Neural progenitor cell (in vitro differentiated cells): ENCODE results near the gene PCDHGB1. TPM values are rescaled to one million over a fixed set of nuclear protein-coding genes. Genes with fewer than 3 reads are reported as not detected.
A peak's percentile ranks its signal among the peaks of the same experiment; 100 is the strongest.

Experiments
- DNase-seq: peaks from one replicate; pipeline ENCODE4 v3.0.0-alpha.2; 2016; ENCODE audit warnings: low spot score
- H2AFZ ChIP-seq: fragments of 200-600 bp; sonication (generic); replicated peaks from 2 replicates; pipeline ENCODE4 v1.6.1; 2016; ENCODE audit warnings: antibody characterized with exemption
- H3F3A ChIP-seq: fragments of 200-600 bp; sonication (generic); 2 replicates; pipeline ENCODE4 v1.6.1; 2016; ENCODE audit warnings: antibody characterized with exemption, low read depth
- H3K27ac ChIP-seq: fragments of 200-600 bp; sonication (generic); 2 replicates; pipeline ENCODE4 v1.5.1; 2016; ENCODE audit warnings: mild to moderate bottlenecking
- H3K27me3 ChIP-seq: fragments of 200-600 bp; sonication (generic); 2 replicates; pipeline ENCODE4 v1.6.1; 2016; ENCODE audit warnings: mild to moderate bottlenecking, moderate library complexity
- H3K36me3 ChIP-seq: fragments of 200-600 bp; sonication (generic); 2 replicates; pipeline ENCODE4 v1.5.1; 2016
- H3K4me1 ChIP-seq: fragments of 200-600 bp; sonication (generic); 2 replicates; pipeline ENCODE4 v1.6.1; 2016; ENCODE audit warnings: mixed run types
- H3K4me2 ChIP-seq: fragments of 200-600 bp; sonication (generic); 2 replicates; pipeline ENCODE4 v1.6.1; 2016
- H3K4me3 ChIP-seq: fragments of 200-600 bp; sonication (generic); 2 replicates; pipeline ENCODE4 v1.5.1; 2016
- H3K79me2 ChIP-seq: fragments of 200-600 bp; sonication (generic); 2 replicates; pipeline ENCODE4 v1.6.1; 2016; ENCODE audit warnings: low read depth
- H3K9ac ChIP-seq: fragments of 200-600 bp; sonication (generic); 2 replicates; pipeline ENCODE4 v1.6.1; 2016
- H3K9me3 ChIP-seq: fragments of 200-600 bp; sonication (generic); 2 replicates; pipeline ENCODE4 v1.5.1; 2016; ENCODE audit warnings: low read depth
- H4K20me1 ChIP-seq: fragments of 200-600 bp; sonication (generic); 2 replicates; pipeline ENCODE4 v1.6.1; 2016; ENCODE audit warnings: low read depth
- H3K27ac Mint-ChIP-seq: 3 replicates; pipeline ENCODE4 v1.8.0; 2021; ENCODE audit warnings: mixed read lengths
- H3K27me3 Mint-ChIP-seq: 2 replicates; pipeline ENCODE4 v1.8.0; 2022; ENCODE audit warnings: low read depth, mild to moderate bottlenecking, inconsistent platforms, moderate library complexity, mixed read lengths; ENCODE audit not compliant: insufficient read depth
- H3K36me3 Mint-ChIP-seq: 3 replicates; pipeline ENCODE4 v1.8.0; 2021; ENCODE audit warnings: mixed read lengths
- H3K4me1 Mint-ChIP-seq: 3 replicates; pipeline ENCODE4 v1.8.0; 2021; ENCODE audit warnings: mixed read lengths
- H3K4me3 Mint-ChIP-seq: 3 replicates; pipeline ENCODE4 v1.8.0; 2021; ENCODE audit warnings: mild to moderate bottlenecking, moderate library complexity, mixed read lengths
- H3K9me3 Mint-ChIP-seq: 3 replicates; pipeline ENCODE4 v1.8.0; 2020; ENCODE audit warnings: mixed read lengths
- EZH2 ChIP-seq: fragments of 200-600 bp; sonication (generic); IDR thresholded peaks from 2 replicates; pipeline ENCODE4 v1.6.1; 2017; ENCODE audit warnings: antibody characterized with exemption, mild to moderate bottlenecking, moderate library complexity
- EZH2phosphoT487 ChIP-seq: fragments of 200-600 bp; sonication (generic); IDR thresholded peaks from 2 replicates; pipeline ENCODE4 v1.6.1; 2017; ENCODE audit warnings: antibody characterized with exemption
- total RNA-seq: library from RNA; depleted of rRNA; stranded (reverse); fragments of >200 nt; gene quantifications from 2 replicates; pipeline ENCODE4 v1.2.3, GENCODE V29; 2015; ENCODE audit warnings: low replicate concordance
- TF ChIP-seq, protein P1 (sequence below): fragments of 200-600 bp; sonication (generic); IDR thresholded peaks from 2 replicates; pipeline ENCODE4 v1.5.1; 2017; ENCODE audit warnings: antibody characterized with exemption, mild to moderate bottlenecking

PCDHGB1 gene
- total RNA-seq, 1 donor from 2014 or later, result 3.6 TPM

GRCh38 chr5:141342773-141343172 lies 7.1 kb upstream of the PCDHGB1 start:
- peaks cover 9% of the 10 kb centered on the region for H3K27me3 Mint-ChIP-seq
- DNase-seq, result no peak
- peaks cover 60% of the 10 kb centered on the region for H3K9me3 Mint-ChIP-seq
- Histone ChIP-seq H3K4me1 (no peaks in the 10 kb centered on the region), H3K27me3 (no peaks in the 10 kb centered on the region), H3F3A (no peaks in the 10 kb centered on the region), H3K4me2 (no peak overlapping the region), H3K79me2 (no peaks in the 10 kb centered on the region), H3K9ac (no peak overlapping the region), H3K9me3 (peaks cover 18% of the 10 kb centered on the region), H3K4me3 (no peak overlapping the region), H4K20me1 (no peaks in the 10 kb centered on the region), H3K27ac (no peak overlapping the region), H2AFZ (no peak overlapping the region), H3K36me3 (no peaks in the 10 kb centered on the region)
- H3K27ac Mint-ChIP-seq, result no peak overlapping the region
- no peak overlapping the region for H3K4me3 Mint-ChIP-seq
- no peaks in the 10 kb centered on the region for H3K4me1 Mint-ChIP-seq
- TF ChIP-seq, protein P1, sequence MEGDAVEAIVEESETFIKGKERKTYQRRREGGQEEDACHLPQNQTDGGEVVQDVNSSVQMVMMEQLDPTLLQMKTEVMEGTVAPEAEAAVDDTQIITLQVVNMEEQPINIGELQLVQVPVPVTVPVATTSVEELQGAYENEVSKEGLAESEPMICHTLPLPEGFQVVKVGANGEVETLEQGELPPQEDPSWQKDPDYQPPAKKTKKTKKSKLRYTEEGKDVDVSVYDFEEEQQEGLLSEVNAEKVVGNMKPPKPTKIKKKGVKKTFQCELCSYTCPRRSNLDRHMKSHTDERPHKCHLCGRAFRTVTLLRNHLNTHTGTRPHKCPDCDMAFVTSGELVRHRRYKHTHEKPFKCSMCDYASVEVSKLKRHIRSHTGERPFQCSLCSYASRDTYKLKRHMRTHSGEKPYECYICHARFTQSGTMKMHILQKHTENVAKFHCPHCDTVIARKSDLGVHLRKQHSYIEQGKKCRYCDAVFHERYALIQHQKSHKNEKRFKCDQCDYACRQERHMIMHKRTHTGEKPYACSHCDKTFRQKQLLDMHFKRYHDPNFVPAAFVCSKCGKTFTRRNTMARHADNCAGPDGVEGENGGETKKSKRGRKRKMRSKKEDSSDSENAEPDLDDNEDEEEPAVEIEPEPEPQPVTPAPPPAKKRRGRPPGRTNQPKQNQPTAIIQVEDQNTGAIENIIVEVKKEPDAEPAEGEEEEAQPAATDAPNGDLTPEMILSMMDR, result no peak
- TF ChIP-seq EZH2phosphoT487 (no peak), EZH2 (no peak)
- H3K36me3 Mint-ChIP-seq, result peaks cover 6% of the 10 kb centered on the region

- peaks cover 55% of the 10 kb centered on the region for H3K9me3 Mint-ChIP-seq
- H3K4me3 ChIP-seq, result no peak within 1 kb of the TSS
- peaks cover 18% of the 10 kb centered on the region for H3K9me3 ChIP-seq
- no peak for DNase-seq
- no peaks in the 10 kb centered on the region for H3K27me3 ChIP-seq
- H3K4me2 ChIP-seq, result no peak within 1 kb of the TSS
- H2AFZ ChIP-seq, result peak within 1 kb of the TSS; percentile 42
- H3K4me1 Mint-ChIP-seq, result no peaks in the 10 kb centered on the region
- no peaks in the 10 kb centered on the region for H3K36me3 ChIP-seq
- H3K79me2 ChIP-seq, result no peaks in the 10 kb centered on the region
- peaks cover 9% of the 10 kb centered on the region for H3K27me3 Mint-ChIP-seq
- H3F3A ChIP-seq, result no peaks in the 10 kb centered on the region
- H3K4me1 ChIP-seq, result no peaks in the 10 kb centered on the region
- no peak within 1 kb of the TSS for H3K4me3 Mint-ChIP-seq
- H3K36me3 Mint-ChIP-seq, result peaks cover 6% of the 10 kb centered on the region
- H4K20me1 ChIP-seq, result no peaks in the 10 kb centered on the region
- TF ChIP-seq EZH2phosphoT487 (no peak), EZH2 (no peak)
- TF ChIP-seq, protein P1, result peak; percentile 45
- no peak within 1 kb of the TSS for H3K27ac Mint-ChIP-seq
- no peak within 1 kb of the TSS for H3K27ac ChIP-seq
- no peak within 1 kb of the TSS for H3K9ac ChIP-seq
Observed at GRCh38 chr5:141343242-141343952, 6.5 kb upstream of the PCDHGB1 start, which contains the start of gene PCDHGA3. Gene PCDHGA3 (plus strand): TSS chr5:141343829. CDS start chr5:141344034, 205 bp downstream.

GRCh38 chr5:141343953-141344463 lies 5.9 kb upstream of the PCDHGB1 start:
- no peak overlapping the region for H3K4me3 ChIP-seq
- no peak overlapping the region for H3K27ac ChIP-seq
- H3K9me3 ChIP-seq, result peaks cover 18% of the 10 kb centered on the region
- H3K79me2 ChIP-seq, result no peaks in the 10 kb centered on the region
- H4K20me1 ChIP-seq, result no peaks in the 10 kb centered on the region
- no peak for DNase-seq
- Mint-ChIP-seq H3K27me3 (peaks cover 7% of the 10 kb centered on the region), H3K27ac (no peak overlapping the region), H3K4me3 (no peak overlapping the region), H3K4me1 (no peaks in the 10 kb centered on the region), H3K9me3 (peaks cover 51% of the 10 kb centered on the region), H3K36me3 (peaks cover 6% of the 10 kb centered on the region)
- peak overlapping the region; percentile 42 for H2AFZ ChIP-seq
- no peak overlapping the region for H3K9ac ChIP-seq
- no peak overlapping the region for H3K4me2 ChIP-seq
- no peak for TF ChIP-seq EZH2
- TF ChIP-seq, protein P1, result no peak
- TF ChIP-seq EZH2phosphoT487, result no peak
- H3K27me3 ChIP-seq, result no peaks in the 10 kb centered on the region
- no peaks in the 10 kb centered on the region for H3F3A ChIP-seq
- H3K4me1 ChIP-seq, result no peaks in the 10 kb centered on the region
- H3K36me3 ChIP-seq, result no peaks in the 10 kb centered on the region
